Stomach (tissue), 9 donors: ENCODE results near the gene NLRP11. TPM values are rescaled to one million over a fixed set of nuclear protein-coding genes. Genes with fewer than 3 reads are reported as not detected.

ENCODE experiments used
- DNase-seq, 2 donors: peaks; one replicate each; pipeline versions ENCODE4 v3.0.0 to v3.0.0-alpha.2; 2013 to 2019
- H3K27ac ChIP-seq, 5 donors: fragments of 200-600 bp in 4 of 5; sonication (generic) in 4 of 5; one replicate each; pipeline ENCODE4 v1.5.1; 2013 to 2019; ENCODE audit warnings: mild to moderate bottlenecking in 1 of 5, moderate library complexity in 1 of 5
- H3K27me3 ChIP-seq, 3 donors: fragments of 200-600 bp; sonication (generic); one replicate each; pipeline ENCODE4 v1.5.1; 2017 to 2019; ENCODE audit warnings: mixed run types in 1 of 3
- H3K36me3 ChIP-seq, 4 donors: fragments of 200-600 bp; sonication (generic); 1 replicate in 3 of 4; 2 replicates in 1 of 4; pipeline ENCODE4 v1.5.1; 2016 to 2019
- H3K4me1 ChIP-seq, 4 donors: fragments of 200-600 bp; sonication (generic); one replicate each; pipeline ENCODE4 v1.5.1; 2016 to 2019
- H3K4me3 ChIP-seq, 4 donors: fragments of 200-600 bp; sonication (generic) in 3 of 4; one replicate each; pipeline ENCODE4 v1.5.1; 2016 to 2019; ENCODE audit warnings: mild to moderate bottlenecking in 1 of 4
- H3K9me3 ChIP-seq, 4 donors: fragments of 200-600 bp; sonication (generic); one replicate each; pipeline ENCODE4 v1.5.1; 2016 to 2019
- EP300 ChIP-seq: sonication (generic); formaldehyde crosslinking; IDR thresholded peaks from one replicate; pipeline ENCODE4 v1.6.1; 2017; ENCODE audit warnings: antibody characterized with exemption
- POLR2A ChIP-seq, 4 donors: fragments of 450-650 bp; IDR thresholded peaks; one replicate each; pipeline ENCODE4 v1.6.1; 2016; ENCODE audit warnings: antibody characterized with exemption in 4 of 4, control low read depth in 2 of 4, mild to moderate bottlenecking in 1 of 4, moderate library complexity in 1 of 4
- POLR2AphosphoS5 ChIP-seq, 3 donors: sonication (generic); formaldehyde crosslinking; IDR thresholded peaks; one replicate each; pipeline ENCODE4 v1.6.1; 2016; ENCODE audit warnings: antibody characterized with exemption in 3 of 3
- WGBS, 5 donors: extraction: QIAGEN DNeasy Blood & Tissue Kit in 3 of 5; methylation state at CpG; one replicate each; pipeline versions ENCODE4 v1.1.5 to v1.1.7; 2013 to 2018; 5-methylcytosine and 5-hydroxymethylcytosine counted together
- intact Hi-C: fragments of 100-400 bp; cut with DNase I; formaldehyde crosslinking; loops from one replicate; pipeline ENCODE4 v1.15.1; 2023; ENCODE audit warnings: low total_unique reads
- polyA plus RNA-seq, 3 donors: library from polyadenylated mRNA; stranded (reverse); fragments of 200-250 nt; gene quantifications; one replicate each; pipeline ENCODE4 v1.2.3, GENCODE V29; 2013
- total RNA-seq, 5 donors: library from RNA; depleted of rRNA; stranded (reverse); fragments of >200 nt; gene quantifications; one replicate each; pipeline versions ENCODE4 v1.1.0 to v1.2.3, GENCODE V29; 2014 to 2016
- TF ChIP-seq, protein P1 (sequence below), 7 experiments: fragments of 450-650 bp in 4 of 7; fragments of 200-600 bp in 3 of 7; sonication (generic) in 3 of 7; IDR thresholded peaks; one replicate each; pipeline ENCODE4 v1.5.1; 2016 to 2019; ENCODE audit warnings: antibody characterized with exemption in 7 of 7, control low read depth in 2 of 7, mild to moderate bottlenecking in 1 of 7
- donor health status: healthy with polysubstance abuse.
- donor health status: Bipolar disorder and iron deficiency.
- donor health status: healthy.

NLRP11 gene
- total and polyA plus RNA-seq, 8 donors: 0.03 to 0.12 TPM; not detected in 6

DNA sequence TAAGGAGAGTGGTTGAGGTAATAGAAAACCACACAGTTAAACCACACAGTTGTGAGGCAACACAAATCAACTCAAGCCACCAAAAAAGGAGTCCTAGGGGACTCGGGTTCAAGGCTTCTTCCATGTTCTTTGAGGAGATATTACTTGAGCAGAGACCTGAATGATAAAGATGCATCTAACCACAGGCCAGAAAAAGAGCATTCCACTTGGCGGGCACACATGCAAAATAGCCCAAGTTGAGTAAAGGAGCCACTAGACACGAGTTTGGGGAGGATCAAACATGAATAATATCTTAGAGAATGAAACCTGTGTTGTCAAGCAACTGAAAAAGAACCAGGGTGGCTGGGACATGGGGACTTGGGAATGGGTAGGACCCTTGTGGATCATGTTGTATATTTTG is 34.7 kb upstream of the NLRP11 start:
- no peak for DNase-seq
- no peaks in the 10 kb centered on the region for H3K27me3 ChIP-seq
- 40 to 62% (median 53%) methylated on average over 3 of the region's 3 CpGs for WGBS, 5 donors
- H3K4me1 ChIP-seq: no peaks in the 10 kb centered on the region
- TF ChIP-seq EP300: no peak
- TF ChIP-seq POLR2AphosphoS5 (IDR thresholded peaks at IDR 0.05): no peak
- no peak for TF ChIP-seq POLR2A (IDR thresholded peaks at IDR 0.05)
- TF ChIP-seq, protein P1, sequence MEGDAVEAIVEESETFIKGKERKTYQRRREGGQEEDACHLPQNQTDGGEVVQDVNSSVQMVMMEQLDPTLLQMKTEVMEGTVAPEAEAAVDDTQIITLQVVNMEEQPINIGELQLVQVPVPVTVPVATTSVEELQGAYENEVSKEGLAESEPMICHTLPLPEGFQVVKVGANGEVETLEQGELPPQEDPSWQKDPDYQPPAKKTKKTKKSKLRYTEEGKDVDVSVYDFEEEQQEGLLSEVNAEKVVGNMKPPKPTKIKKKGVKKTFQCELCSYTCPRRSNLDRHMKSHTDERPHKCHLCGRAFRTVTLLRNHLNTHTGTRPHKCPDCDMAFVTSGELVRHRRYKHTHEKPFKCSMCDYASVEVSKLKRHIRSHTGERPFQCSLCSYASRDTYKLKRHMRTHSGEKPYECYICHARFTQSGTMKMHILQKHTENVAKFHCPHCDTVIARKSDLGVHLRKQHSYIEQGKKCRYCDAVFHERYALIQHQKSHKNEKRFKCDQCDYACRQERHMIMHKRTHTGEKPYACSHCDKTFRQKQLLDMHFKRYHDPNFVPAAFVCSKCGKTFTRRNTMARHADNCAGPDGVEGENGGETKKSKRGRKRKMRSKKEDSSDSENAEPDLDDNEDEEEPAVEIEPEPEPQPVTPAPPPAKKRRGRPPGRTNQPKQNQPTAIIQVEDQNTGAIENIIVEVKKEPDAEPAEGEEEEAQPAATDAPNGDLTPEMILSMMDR (IDR thresholded peaks at IDR 0.05): no peak
- H3K36me3 ChIP-seq: no peaks in the 10 kb centered on the region
- no peak overlapping the region for H3K4me3 ChIP-seq
- intact Hi-C loops: no loop called here
- H3K9me3 ChIP-seq: peaks cover 0 to 35% (median 10%) of the 10 kb centered on the region in 4 donors
- no peak overlapping the region for H3K27ac ChIP-seq

DNA sequence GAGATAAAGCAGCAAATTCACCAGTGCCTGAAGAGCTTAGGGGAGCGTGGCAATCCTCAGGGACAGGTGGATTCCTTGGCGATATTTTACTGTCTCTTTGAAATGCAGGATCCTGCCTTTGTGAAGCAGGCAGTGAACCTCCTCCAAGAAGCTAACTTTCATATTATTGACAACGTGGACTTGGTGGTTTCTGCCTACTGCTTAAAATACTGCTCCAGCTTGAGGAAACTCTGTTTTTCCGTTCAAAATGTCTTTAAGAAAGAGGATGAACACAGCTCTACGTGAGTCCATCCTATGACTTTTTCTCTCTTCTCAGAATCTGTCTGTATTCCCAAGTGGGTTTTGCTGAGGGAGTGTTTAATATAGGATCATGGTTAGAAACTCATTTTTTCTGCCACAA is 27.2 kb upstream of the NLRP11 start:
- WGBS, 5 donors: 57 to 68% (median 59%) methylated on average over 5 of the region's 5 CpGs
- Histone ChIP-seq H3K9me3 (peaks cover 0 to 10% (median 2%) of the 10 kb centered on the region in 4 donors), H3K36me3 (no peaks in the 10 kb centered on the region), H3K4me1 (no peaks in the 10 kb centered on the region), H3K27ac (no peak overlapping the region), H3K27me3 (no peaks in the 10 kb centered on the region), H3K4me3 (no peak overlapping the region)
- intact Hi-C loops: no loop called here
- TF ChIP-seq EP300 (no peak), POLR2AphosphoS5 (IDR thresholded peaks at IDR 0.05) (no peak), POLR2A (IDR thresholded peaks at IDR 0.05) (no peak)
- TF ChIP-seq, protein P1 (IDR thresholded peaks at IDR 0.05): no peak
- DNase-seq: no peak

DNA sequence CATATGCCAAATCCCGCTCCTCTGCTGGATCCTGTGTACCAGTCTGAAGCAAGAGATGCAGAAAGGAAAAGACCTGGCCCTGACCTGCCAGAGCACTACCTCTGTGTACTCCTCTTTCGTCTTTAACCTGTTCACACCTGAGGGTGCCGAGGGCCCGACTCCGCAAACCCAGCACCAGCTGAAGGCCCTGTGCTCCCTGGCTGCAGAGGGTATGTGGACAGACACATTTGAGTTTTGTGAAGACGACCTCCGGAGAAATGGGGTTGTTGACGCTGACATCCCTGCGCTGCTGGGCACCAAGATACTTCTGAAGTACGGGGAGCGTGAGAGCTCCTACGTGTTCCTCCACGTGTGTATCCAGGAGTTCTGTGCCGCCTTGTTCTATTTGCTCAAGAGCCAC is 26.6 kb upstream of the NLRP11 start:
- no peak overlapping the region for H3K4me3 ChIP-seq
- DNase-seq: no peak
- no peaks in the 10 kb centered on the region for H3K27me3 ChIP-seq
- TF ChIP-seq EP300 (no peak), POLR2A (IDR thresholded peaks at IDR 0.05) (no peak), POLR2AphosphoS5 (IDR thresholded peaks at IDR 0.05) (no peak)
- TF ChIP-seq, protein P1 (IDR thresholded peaks at IDR 0.05): no peak
- H3K9me3 ChIP-seq: peaks cover 0 to 13% (median 2%) of the 10 kb centered on the region in 4 donors
- no peaks in the 10 kb centered on the region for H3K4me1 ChIP-seq
- H3K27ac ChIP-seq: no peak overlapping the region
- no peaks in the 10 kb centered on the region for H3K36me3 ChIP-seq
- intact Hi-C loops: no loop called here
- WGBS, 5 donors: 90 to 94% (median 90%) methylated on average over 14 of the region's 14 CpGs

DNA sequence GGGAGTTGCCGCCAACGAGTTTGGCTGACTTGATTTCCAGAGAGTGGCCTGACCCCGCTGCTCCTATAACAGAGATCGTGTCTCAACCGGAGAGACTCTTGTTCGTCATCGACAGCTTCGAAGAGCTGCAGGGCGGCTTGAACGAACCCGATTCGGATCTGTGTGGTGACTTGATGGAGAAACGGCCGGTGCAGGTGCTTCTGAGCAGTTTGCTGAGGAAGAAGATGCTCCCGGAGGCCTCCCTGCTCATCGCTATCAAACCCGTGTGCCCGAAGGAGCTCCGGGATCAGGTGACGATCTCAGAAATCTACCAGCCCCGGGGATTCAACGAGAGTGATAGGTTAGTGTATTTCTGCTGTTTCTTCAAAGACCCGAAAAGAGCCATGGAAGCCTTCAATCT is 26.2 kb upstream of the NLRP11 start:
- Histone ChIP-seq H3K36me3 (no peaks in the 10 kb centered on the region), H3K27ac (no peak overlapping the region), H3K4me1 (no peaks in the 10 kb centered on the region), H3K9me3 (peaks cover 0 to 16% (median 3%) of the 10 kb centered on the region in 4 donors), H3K4me3 (no peak overlapping the region), H3K27me3 (no peaks in the 10 kb centered on the region)
- intact Hi-C loops: no loop called here
- WGBS, 5 donors: 88 to 91% (median 90%) methylated on average over 22 to 23 of the region's 23 CpGs
- DNase-seq: no peak
- TF ChIP-seq EP300: no peak
- no peak for TF ChIP-seq POLR2A (IDR thresholded peaks at IDR 0.05)
- no peak for TF ChIP-seq POLR2AphosphoS5 (IDR thresholded peaks at IDR 0.05)
- TF ChIP-seq, protein P1 (IDR thresholded peaks at IDR 0.05): no peak
